Measurements from ENCODE around the gene ZNRF2.

DNA sequence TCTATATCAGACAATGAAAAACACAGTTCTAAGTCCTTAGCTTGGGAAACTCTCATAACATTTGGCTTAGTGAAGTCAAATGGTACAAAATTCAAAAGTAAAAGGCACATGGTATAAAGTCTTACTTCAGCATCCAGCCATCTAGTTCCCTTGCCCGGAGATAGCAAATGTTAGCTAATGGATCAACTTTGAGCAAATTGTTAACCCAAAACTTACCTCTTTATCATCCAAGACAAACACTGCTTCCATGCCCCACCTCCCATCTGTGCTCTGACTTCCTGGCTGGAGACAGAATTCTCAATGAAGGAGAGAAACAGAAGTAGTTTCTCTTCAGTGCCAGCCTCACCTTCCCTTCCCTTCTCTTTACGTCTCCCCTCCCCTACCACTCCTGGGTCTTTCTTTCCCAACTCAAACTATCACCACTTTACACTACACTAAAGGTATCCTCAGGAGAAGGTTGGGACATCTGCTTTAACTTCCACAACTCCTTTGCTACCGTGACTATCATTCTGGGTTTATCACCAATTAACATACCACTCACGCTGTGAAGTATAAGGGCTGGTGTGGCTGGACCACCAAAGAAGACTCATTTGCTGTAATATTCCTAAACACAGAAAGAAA is 21.2 kb upstream of the ZNRF2 start:
- no peak for TF ChIP-seq EZH2 (IDR thresholded peaks at IDR 0.05; ENCODE audit: borderline replicate concordance, low read length)
- TF ChIP-seq, protein P1, sequence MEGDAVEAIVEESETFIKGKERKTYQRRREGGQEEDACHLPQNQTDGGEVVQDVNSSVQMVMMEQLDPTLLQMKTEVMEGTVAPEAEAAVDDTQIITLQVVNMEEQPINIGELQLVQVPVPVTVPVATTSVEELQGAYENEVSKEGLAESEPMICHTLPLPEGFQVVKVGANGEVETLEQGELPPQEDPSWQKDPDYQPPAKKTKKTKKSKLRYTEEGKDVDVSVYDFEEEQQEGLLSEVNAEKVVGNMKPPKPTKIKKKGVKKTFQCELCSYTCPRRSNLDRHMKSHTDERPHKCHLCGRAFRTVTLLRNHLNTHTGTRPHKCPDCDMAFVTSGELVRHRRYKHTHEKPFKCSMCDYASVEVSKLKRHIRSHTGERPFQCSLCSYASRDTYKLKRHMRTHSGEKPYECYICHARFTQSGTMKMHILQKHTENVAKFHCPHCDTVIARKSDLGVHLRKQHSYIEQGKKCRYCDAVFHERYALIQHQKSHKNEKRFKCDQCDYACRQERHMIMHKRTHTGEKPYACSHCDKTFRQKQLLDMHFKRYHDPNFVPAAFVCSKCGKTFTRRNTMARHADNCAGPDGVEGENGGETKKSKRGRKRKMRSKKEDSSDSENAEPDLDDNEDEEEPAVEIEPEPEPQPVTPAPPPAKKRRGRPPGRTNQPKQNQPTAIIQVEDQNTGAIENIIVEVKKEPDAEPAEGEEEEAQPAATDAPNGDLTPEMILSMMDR (IDR thresholded peaks at IDR 0.05; ENCODE audit: low read length), result no peak

Measured in OCI-LY1 (cell line).